GM21619 (cell line): ENCODE data around the gene SPRED3.
A peak's percentile ranks its signal among the peaks of the same experiment; 100 is the strongest.

Experiments used
- ATAC-seq: cut with Tn5 transposase; IDR thresholded peaks from one replicate; pipeline ENCODE4 v1.9.1; 2021; ENCODE audit not compliant: unreplicated experiment

The SPRED3 gene

DNA sequence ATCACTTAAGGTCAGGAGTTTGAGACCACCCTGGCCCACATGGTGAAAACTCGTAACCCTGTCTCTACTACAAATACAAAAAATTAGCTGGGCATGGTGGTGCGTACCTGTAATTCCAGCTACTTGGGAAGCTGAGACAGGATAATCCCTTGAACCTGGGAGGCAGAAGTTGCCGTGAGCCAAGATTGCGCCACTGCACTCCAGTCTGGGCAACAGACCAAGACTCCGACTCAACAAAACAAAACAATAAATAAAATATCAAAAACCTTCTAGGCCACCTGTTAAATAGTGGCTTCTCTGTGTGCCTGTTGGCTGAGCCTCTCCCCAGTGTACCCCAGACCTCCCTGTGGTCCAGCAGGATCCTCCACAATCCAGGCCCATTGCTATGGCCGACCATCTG, 17.4 kb upstream of the SPRED3 start:
- no peak for ATAC-seq

DNA sequence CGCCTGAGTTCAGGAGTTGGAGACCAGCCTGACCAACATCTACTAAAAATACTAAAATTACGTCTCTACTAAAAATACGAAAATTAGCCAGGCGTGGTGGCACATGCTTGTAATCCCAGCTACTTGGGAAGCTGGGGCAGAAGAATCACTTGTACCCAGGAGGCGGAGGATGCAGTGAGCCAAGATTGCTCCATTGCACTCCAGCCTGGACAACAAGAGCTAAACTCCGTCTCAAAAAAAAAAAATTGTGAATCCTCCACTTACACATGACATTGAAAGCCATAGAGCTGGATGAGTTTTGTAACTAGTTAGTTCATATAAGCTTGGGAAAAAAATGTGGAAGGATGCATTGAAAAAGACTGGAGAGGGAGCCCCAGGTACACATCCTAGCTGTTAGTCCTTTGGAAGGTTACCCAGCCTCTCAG, 14.6 kb upstream of the SPRED3 start:
- ATAC-seq, result no peak

DNA sequence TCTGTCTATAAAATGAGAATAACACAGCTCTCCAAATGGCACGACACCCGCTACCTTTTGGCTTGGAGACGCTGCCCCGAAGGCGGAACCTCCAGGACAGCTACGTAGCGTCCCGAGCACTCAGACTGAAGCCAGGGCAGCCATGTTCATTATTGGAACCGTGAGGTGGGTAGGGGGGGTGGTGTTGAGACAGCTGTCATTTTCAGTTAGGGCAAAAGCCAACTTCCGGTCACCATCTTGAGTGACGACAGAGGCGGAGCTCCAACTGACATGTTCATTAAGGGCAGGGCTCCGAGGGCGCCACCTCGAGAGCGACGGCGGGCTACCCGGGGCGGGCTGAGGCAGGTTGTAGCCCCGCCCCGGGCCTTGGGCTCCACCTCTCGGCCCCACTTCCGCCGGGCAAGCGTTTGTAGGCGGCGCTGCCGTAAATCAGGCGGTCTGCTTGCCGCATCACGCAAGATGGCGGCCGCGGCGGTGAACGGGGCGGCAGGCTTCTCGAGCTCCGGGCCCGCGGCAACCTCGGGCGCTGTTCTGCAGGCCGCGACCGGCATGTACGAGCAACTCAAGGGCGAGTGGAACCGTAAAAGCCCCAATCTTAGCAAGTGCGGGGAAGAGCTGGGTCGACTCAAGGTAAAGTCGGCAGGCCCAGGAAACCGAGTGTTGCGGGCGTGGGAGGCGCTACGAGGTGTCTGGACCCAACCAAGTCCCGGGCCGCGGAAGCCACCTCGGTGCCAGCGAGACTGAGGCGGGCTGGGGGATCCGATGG, 14.0 kb upstream of the SPRED3 start, which contains the start of gene PSMD8:
TSS of gene PSMD8 (plus strand) at position 240 of the 766 bp plus-strand sequence. CDS start at position 271, 31 bp downstream.
- peak; percentile 89 for ATAC-seq

DNA sequence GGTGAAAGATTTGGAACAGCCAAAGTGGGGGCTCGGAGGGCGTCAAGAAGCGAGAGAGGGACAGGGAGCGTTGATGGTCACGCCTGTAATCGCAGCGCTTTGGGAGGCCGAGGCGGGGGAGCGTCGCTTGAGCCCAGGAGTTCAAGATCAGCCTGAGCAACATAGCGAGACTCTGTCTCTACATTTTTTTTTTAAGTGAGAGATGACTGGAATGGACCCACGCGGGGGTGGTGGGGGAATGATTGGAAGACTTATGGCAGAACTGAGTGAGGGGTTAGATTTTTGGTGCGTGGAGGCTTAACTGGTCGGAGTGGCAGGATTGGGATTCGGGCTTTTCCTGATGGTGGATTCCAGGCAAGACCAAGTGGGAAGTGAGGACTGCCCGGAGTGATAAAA, 13.4 kb upstream of the SPRED3 start:
- no peak for ATAC-seq

DNA sequence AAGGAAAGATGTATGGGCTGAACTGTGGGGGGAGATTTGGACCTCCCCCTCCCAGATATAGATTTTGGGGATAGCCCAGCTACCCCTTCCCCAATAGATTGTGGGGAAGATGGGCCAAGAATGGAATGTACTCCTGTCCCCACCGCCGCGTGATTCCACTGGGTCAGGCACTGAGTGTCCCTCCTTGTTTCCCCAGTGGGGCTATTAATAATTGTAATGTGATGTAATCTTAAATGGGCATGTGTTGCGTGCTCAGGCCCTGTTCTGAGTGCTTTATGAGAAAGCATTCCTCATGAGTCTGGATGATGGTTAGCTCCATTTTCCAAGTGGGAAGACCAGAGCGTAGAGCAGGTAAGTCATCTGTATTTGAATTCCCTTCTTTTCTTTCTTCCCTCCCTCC, 12.7 kb upstream of the SPRED3 start:
- ATAC-seq, result no peak

DNA sequence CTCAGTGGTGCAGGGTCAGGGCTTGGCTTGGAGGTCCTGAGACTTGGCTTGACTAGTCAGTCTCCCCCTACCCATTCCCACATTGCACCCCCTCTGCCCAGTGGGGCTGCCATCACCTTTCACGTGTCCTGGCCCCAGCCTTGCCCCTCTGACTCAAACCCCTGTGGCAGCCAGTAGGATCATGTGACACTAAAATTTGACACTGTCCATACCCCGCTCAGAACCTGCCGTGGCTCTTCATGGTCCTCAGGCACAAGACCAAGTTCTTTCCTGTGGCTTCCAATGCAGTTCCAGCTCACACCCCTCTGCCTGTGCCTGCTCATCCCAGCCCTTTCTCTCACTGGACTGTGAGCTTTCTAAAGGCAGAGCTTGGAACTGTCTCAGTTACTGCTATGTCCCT, 11.9 kb upstream of the SPRED3 start:
- ATAC-seq, result no peak

DNA sequence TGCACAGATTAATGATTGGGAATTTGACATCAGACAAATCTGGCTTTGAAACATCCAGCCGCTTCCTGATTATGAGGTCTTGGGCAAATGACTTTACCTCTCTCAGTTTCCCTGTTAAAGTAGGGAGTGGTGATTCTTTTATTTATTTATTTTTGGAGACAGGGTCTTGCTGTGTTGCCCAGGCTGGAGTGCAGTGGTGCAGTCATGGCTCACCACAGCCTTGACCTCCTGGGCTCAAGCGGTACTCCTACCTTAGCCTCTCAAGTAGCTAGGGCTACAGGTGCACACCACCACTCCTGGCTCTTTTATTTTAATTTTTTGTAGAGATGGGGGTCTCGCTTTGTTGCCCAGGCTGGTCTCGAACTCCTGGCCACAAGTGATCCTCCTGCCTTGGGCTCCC, 11.4 kb upstream of the SPRED3 start:
- no peak for ATAC-seq

DNA sequence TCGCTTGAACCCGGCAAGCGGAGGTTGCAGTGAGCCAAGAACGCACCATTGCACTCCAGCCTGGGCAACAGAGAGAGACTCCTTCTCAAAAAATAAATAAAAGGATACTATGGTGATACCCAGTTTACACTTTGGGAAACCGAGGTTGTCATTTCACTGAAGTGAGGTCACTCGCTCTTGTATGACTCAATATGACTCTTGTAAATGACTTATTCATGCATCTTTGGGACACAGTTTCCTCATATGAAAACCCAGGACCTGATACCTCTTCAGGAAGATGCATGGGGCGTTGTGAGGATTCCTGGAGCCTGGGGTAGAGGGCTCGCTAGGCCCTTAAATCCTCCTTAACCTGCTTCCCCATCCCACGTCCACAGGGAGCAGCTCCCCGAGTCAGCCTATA, 9.6 kb upstream of the SPRED3 start:
- no peak for ATAC-seq

DNA sequence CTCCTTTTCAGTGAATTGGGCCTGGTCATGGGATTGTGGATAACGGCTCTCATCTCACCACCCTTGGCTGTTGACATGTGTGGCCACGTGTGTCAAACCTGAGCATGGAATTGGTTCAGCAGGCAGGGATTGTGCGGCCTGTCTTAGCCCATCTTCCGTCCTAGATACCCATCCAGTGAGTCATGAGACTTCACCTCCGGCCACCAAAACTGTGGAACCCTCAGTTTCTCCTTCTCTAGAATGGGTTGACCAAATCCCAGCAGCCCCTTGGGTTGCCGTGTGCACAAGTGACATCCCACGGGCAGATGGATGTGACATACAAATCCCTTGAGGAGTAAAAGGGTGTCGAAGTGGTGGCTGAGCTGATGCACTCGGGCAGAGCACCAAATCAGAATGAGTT, 7.4 kb upstream of the SPRED3 start:
- no peak for ATAC-seq

DNA sequence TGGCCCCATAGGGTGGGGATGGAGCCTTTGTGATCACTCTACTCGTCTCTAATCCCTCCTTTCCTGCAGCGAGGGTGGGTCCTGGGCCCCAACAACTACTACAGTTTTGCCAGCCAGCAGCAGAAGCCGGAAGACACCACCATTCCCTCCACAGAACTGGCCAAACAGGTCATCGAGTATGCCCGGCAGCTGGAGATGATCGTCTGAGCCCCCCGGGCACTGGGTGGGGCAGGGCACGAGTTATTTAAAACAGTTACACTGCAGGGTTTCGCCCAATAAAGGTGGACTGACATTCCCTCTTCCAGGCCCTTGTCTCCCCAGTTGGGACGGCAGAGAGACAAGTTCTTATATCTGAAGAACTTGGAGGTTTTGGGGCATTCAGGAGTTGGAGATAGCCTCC, 5.3 kb upstream of the SPRED3 start:
- ATAC-seq, result no peak

DNA sequence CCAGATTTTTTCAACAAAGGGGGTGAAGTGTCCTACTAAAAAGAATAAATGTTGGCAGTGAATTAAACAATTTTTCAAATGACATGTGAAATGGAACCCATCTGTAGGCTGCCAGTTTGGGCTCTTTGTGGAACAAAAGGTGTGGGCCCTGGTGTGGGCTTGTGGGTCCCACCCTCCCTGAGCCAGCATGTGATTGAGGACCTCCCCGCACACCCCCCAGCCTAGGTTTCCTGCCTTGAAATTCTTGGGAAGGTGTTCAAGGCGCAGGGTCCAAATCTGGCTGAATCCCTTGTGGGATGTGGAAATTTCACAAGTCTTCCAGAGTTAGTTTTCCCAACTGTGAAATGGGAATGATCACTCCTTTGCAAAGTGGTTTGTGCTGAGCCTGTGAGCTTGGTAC, 4.8 kb upstream of the SPRED3 start:
- no peak for ATAC-seq

DNA sequence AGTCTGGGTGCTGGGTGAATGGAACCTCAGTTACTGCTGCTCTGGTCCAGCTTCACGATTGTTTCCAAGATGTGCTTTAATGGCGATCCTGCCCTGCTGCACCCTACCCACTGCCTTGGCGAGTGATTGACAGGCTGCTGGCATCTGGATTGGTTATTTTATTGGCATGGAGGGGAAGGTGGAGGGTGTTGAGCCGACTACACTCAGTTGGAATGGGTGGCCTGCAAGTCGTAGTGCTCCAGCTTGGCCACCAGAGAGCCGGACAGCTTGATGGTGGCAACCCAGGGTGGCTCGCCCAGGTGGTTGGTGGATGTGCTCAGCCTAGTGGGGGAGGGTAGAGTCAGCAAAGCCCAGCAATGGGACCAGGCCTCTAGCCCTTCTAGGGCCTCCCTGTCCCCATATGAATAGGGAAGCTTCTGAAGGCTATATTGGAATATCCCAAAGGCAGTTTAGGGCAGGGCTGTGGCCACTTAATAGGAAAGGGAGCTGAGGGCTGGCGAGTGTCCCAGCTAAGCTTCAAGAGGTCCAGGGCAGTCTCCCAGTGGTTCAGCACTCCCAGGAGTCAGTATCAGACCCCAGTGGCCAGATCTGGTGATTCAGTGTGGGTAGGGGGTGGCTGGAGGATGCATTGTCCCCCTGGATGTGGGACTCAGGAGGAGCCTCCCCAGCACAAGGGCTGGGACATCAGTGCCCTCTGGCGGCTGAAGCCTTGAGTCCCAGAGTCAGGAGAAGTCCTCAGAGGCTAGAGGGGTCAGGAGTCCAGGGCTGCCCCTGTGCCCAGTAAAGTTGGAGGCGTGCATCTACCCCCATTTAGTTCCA, 4.1 kb upstream of the SPRED3 start:
- no peak for ATAC-seq

DNA sequence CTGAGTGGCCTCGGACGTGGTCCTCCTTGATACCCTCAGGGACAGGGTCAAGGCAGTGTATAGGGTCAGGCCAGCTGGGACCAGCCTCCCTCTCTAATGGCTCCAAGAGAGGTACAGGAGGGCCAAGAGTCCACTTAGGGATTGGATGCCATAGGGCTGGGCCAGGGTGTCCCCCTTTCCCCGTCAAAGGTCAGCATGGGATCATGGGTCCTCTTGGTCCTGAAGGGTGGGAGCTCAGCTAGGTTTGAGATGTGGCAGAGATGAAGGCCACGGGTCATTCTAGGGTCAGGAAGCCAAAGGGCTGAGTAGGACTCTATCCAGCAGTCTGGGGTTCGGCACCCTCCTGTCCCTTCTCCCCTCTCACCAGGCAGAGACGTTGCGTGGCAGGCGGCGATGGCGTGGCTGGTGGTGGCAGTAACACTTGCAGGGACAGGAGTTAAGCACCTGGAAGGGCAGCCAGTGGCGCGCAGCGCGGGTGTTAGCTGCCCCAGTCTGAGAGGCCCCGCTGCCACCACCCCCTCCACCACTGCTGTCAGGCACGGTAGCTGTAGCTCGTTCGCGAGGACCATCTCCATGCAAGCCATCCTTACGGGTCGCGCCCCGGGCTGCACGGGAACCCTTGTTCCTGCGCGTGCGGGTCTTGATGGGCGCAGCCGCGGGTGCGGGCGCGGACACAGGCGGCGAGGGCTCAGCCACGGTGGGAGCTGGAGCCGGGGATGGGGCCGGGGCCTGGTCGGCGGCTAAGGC, 3.3 kb upstream of the SPRED3 start:
- ATAC-seq, result no peak

DNA sequence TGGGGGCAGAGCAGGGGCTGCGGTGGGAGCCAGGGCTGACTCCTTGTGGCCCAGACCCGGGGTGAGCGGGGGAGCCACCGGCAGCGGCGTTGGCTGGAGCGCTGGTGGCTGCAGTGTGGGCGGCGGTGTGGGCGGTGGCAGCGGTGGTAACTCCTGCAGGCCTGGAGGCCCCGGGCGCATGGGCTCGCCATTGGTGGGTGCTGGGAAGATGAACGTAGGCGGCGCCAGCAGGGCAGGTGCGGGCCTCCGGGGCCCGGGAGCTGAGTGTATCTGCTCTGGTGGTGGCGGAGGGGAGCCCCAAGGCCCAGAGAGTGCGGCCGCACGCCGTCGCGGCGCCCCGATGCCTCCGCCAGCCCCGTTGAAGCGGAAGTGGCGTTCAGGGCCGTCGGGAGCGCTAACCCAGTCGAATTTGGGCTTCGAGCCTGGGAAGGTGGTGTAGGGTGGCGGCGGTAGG, 2.7 kb upstream of the SPRED3 start:
- no peak for ATAC-seq

DNA sequence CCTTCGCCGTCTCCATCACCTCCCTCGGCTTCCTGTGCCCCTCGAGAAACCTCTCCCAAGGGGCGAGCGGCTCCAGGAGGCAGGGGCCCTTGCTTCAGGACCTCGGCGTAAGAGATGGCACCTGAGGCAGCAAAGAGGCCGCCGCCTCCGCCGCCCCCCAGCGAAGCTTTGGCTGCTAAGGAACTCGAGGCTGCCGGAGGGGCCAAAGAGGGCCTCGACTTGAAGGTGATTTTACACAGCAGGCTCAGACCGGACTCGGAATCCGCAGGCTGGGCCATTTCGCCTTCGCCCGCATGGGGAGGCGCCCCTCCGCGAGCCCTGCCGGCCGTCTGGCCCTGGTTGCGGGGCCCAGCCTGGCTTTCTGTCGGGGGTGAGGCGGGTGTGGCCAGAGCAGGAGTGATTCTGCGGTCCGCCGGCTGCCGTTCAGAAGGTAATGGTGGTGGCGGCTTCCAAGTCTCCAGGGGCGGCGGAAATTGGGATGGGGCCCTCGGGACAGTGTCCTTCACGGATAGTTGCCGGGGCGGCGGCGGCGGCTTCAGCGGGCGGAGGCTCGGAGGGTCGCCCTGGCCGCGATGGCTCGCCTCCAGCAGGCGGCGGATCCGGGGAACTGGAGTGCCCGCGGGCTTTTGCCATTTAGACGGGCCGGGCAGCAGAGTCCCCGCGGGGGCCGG, 2.1 kb upstream of the SPRED3 start:
- no peak for ATAC-seq

DNA sequence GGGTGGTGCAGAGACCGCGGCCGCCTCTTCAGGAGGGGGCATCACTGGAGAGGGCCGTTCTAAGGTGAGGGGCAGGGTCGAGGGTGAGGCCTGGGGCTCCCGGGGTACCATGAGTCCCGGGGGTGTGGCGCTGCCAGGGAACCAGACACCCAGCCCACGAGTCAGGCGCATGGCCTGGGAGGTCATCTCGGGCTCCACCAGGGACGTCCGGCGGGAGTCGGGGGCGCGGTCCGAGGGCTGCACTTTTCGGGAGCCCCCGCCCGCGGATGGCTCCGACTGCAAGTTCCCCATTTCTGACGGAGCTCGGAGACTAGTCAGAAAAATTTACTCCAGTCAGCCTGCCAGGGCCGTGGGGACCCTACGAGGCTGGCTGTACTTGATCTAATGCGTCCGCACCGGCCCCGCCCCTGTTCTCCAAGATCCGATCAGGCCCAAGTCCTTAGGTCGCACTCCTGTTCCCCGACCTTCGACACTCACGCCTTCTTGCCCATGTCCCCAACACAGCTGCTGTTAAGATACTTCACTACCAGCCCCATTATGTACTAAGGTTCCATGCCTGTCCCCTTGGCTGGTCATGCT, 1.4 kb upstream of the SPRED3 start:
- ATAC-seq, result no peak

DNA sequence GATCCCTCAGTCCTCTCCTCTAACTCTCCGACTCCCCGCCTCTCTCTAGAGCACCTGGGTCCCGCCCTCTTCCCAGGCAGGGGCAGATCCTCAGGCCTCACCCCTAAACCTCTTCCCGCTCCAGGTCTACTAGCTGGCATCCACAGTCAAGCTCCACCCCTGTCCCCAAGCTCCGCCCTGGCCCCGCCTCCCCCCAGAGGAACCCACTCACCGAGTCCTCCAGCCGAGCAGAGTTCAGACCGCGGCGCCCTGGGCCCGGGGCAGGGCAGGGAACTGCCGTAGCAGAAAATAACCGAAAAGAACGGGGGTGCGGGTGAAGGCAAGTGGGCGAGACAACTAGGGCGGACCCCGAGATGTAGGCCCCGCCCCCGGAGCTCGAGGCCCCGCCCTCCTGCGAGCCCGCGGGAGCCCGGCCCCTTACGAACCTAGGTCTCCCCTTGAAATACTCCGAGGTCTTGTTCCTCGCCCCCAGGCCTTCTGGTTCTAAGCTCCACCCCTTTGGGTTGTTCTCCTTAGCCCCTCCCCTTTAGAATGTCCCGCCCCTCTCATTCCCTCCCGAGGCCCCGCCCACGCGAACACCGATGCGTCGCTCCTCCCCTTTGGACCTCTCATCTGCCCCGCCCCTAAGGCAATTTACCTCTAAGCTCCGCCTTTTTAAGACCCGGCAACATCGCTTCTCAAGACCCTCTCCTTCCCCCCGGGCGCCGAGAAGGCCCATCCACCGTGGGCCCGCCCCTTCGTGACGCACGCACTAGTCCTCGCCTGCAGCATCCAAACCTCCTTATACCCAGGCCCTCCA, 748 bp upstream of the SPRED3 start, which contains the start of gene GGN:
TSS of gene GGN (minus strand) at position 485 of the 799 bp plus-strand sequence. CDS start 773 bp downstream, outside the sequence.
- no peak for ATAC-seq

DNA sequence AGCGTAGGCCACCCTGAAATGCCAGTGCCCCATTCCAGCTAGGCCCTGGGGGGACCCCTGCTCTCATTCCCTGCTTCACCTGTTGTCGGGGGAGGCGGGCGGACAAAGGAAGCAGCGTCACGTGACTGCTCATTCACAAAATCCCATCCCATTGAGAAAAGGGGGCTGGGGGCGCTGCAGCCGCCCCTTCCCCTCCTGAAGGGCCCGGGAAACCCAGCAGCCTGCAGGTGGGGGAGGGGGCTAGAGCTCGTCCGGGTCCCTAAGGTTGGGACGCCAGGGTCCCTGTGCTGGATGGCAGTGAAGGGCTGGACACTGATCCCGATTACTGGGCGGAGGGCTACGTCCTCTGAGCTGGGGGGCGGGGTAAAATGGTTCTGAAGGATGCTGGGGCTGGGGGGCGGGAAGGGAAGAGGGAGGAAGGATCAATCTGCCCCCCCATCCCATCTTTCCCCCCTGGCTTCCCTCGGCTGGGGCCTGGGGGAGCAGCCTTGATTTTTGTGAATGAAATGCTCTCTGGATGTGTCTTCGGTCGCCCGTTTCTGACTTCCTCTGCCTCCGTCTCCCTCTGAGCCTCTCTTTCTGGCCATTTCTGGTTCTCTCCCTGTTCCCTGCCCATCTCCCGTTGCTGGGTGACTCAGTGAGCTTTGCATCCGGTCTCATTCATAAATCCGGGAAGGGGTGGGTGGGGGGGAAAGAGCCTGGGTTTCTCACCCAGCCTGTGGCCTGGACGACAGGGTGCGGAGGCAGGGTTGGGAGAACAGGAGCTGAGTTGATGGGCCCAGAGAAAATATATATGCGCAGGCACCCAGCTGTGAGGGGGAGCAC, 816 bp downstream of the SPRED3 start:
- no peak for ATAC-seq
